ES-I3 (cell line): ENCODE data around the gene SNRPE.

Experiments used
- H3K36me3 ChIP-seq: 2 replicates; pipeline ENCODE4 v1.6.1; 2013; ENCODE audit warnings: mild to moderate bottlenecking, low read length, control low read depth, moderate library complexity; ENCODE audit not compliant: insufficient read depth
- H3K4me1 ChIP-seq: 2 replicates; pipeline ENCODE4 v1.6.1; 2013; ENCODE audit warnings: mild to moderate bottlenecking, control low read depth, low read length; ENCODE audit not compliant: insufficient read depth
- H3K9ac ChIP-seq: 2 replicates; pipeline ENCODE4 v1.6.1; 2013; ENCODE audit warnings: low read depth, mild to moderate bottlenecking, low read length, moderate library complexity
- H3K9me3 ChIP-seq: 2 replicates; pipeline ENCODE4 v1.6.1; 2013; ENCODE audit warnings: mild to moderate bottlenecking, low read length, moderate library complexity; ENCODE audit not compliant: control insufficient read depth, insufficient read depth

The SNRPE gene

GRCh38 chr1:203858055-203858454 is 3.3 kb upstream of the SNRPE start:
- no peaks in the 10 kb centered on the region for H3K36me3 ChIP-seq
- peaks cover 3% of the 10 kb centered on the region; the same call in 1 of the 2 replicates for H3K4me1 ChIP-seq
- no peak overlapping the region for H3K9ac ChIP-seq
- no peaks in the 10 kb centered on the region for H3K9me3 ChIP-seq

- 0 out of 2 replicates have a peak, but pooled peaks cover 5% of the 10 kb centered on the region for H3K36me3 ChIP-seq
- peaks cover 3% of the 10 kb centered on the region; the same call in 1 of the 2 replicates for H3K4me1 ChIP-seq
- no peak overlapping the region for H3K9ac ChIP-seq
- H3K9me3 ChIP-seq = no peaks in the 10 kb centered on the region
Measured at GRCh38 chr1:203858975-203859374, 2.4 kb upstream of the SNRPE start.

GRCh38 chr1:203860396-203861025 is 888 bp upstream of the SNRPE start:
- Histone ChIP-seq H3K4me1 (peaks cover 3% of the 10 kb centered on the region; the same call in 1 of the 2 replicates), H3K9me3 (no peaks in the 10 kb centered on the region), H3K36me3 (peaks cover 16% of the 10 kb centered on the region), H3K9ac (peak overlapping the region; percentile 19; the same call in 1 of the 2 replicates)

- peaks cover 4% of the 10 kb centered on the region; the same call in 1 of the 2 replicates for H3K4me1 ChIP-seq
- no peaks in the 10 kb centered on the region for H3K9me3 ChIP-seq
- H3K9ac ChIP-seq = no peak overlapping the region
- peaks cover 52% of the 10 kb centered on the region for H3K36me3 ChIP-seq
Measured at GRCh38 chr1:203867802-203868201, 6.4 kb downstream of the SNRPE start.

GRCh38 chr1:203870245-203870644 is 8.8 kb downstream of the SNRPE start:
- no peak overlapping the region for H3K9ac ChIP-seq
- no peaks in the 10 kb centered on the region for H3K9me3 ChIP-seq
- H3K4me1 ChIP-seq = peaks cover 4% of the 10 kb centered on the region; the same call in 1 of the 2 replicates
- H3K36me3 ChIP-seq = peaks cover 42% of the 10 kb centered on the region

- Histone ChIP-seq H3K9me3 (no peaks in the 10 kb centered on the region), H3K4me1 (peaks cover 4% of the 10 kb centered on the region; the same call in 1 of the 2 replicates), H3K36me3 (peaks cover 32% of the 10 kb centered on the region), H3K9ac (no peak overlapping the region)
Measured at GRCh38 chr1:203871114-203871880, 9.9 kb downstream of the SNRPE start.

DNA sequence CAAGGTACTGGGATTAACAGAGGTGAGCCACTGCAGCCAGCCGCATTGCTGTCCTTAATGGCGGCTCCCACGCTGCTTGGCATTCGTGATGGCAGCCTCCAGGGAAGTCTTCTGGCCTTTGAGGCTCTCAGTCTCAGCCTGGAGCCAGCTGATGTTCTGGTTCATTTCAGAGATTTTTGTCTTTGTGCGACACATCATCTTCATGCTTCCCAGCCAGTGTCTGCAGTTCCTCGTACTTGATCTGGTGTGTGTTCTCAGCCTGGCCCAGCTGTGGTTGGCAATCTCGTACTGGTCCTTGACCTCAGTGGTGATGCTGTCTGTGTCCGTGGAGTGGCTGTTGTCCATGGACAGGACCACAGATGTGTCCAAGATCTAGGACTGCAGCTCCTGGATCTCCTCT is 11.7 kb downstream of the SNRPE start:
- no peak overlapping the region for H3K9ac ChIP-seq
- no peaks in the 10 kb centered on the region for H3K9me3 ChIP-seq
- peaks cover 21% of the 10 kb centered on the region for H3K36me3 ChIP-seq
- peaks cover 4% of the 10 kb centered on the region; the same call in 1 of the 2 replicates for H3K4me1 ChIP-seq

DNA sequence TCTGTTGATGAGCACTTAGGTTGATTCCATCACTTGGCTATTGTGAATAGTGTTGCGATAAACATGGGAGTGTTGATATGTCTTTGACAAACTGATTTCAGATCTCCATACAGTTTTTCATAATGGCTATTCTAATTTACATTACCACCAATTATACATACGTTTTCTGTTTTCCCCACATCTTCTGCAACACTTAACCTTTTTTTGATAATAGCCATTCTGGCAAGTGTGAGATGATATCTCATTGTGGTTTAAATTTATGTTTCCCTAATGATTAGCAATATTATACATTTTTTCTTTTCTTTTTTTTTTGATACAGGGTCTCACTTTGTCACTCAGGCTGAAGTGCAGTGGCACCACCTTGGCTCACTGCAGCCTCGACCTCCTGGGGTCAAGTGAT is 17.0 kb downstream of the SNRPE start:
- no peak overlapping the region for H3K9ac ChIP-seq
- H3K36me3 ChIP-seq = peaks cover under 1% of the 10 kb centered on the region; the same call in 1 of the 2 replicates
- H3K9me3 ChIP-seq = no peaks in the 10 kb centered on the region
- no peaks in the 10 kb centered on the region for H3K4me1 ChIP-seq

GRCh38 chr1:203880606-203881005 is 19.2 kb downstream of the SNRPE start:
- H3K36me3 ChIP-seq = no peaks in the 10 kb centered on the region; the same call in 1 of the 2 replicates
- no peaks in the 10 kb centered on the region for H3K9me3 ChIP-seq
- H3K9ac ChIP-seq = no peak overlapping the region
- H3K4me1 ChIP-seq = no peaks in the 10 kb centered on the region

- no peaks in the 10 kb centered on the region for H3K36me3 ChIP-seq
- peaks cover 9% of the 10 kb centered on the region; the same call in 1 of the 2 replicates for H3K9me3 ChIP-seq
- H3K4me1 ChIP-seq = no peaks in the 10 kb centered on the region
- no peak overlapping the region for H3K9ac ChIP-seq
Measured at GRCh38 chr1:203888807-203889251, 27.4 kb downstream of the SNRPE start.

GRCh38 chr1:203891950-203892349 is 30.6 kb downstream of the SNRPE start:
- Histone ChIP-seq H3K4me1 (no peaks in the 10 kb centered on the region), H3K36me3 (no peaks in the 10 kb centered on the region), H3K9me3 (peaks cover 13% of the 10 kb centered on the region; the same call in 1 of the 2 replicates), H3K9ac (no peak overlapping the region)

DNA sequence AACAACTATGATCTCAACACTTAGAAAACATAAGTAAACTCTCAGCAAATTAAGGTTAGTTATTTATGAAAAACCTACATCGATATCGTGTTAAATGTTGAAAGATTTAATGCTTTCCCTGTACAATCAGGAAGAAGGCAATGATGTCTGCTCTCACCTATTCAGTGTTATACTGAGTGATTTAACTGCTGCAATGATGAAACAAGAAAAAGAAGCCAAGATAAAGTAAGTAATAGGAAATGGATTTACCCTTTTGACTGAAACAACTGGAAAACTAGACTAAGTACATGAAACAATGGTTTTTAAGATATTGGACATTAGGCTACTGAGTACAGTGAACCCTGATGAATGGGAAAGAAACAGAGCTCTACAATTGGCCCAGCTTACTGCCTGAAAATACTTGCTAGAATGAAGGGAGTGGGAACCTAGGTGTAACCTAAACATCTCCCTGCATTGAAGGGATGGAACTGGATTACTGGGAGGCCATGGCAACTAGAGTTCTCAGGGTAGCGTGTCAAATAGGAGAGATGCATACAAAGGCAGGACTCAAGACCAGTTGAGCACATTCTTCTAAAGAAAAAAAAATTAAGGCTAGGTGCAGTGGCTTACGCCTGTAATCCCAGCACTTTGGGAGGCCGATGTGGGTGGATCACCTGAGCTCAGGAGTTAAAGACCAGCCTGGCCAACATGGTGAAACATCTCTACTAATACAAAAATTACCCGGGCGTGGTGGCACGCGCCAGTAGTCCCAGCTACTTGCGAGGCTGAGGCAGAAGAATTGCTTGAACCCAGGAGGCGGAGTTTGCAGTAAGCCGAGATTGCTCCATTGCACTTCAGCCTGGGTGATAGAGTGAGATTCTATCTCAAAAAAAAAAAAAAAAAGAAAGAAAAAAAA is 37.3 kb downstream of the SNRPE start:
- Histone ChIP-seq H3K36me3 (no peaks in the 10 kb centered on the region), H3K9ac (no peak overlapping the region), H3K4me1 (no peaks in the 10 kb centered on the region), H3K9me3 (peaks cover 5% of the 10 kb centered on the region; the same call in 1 of the 2 replicates)

DNA sequence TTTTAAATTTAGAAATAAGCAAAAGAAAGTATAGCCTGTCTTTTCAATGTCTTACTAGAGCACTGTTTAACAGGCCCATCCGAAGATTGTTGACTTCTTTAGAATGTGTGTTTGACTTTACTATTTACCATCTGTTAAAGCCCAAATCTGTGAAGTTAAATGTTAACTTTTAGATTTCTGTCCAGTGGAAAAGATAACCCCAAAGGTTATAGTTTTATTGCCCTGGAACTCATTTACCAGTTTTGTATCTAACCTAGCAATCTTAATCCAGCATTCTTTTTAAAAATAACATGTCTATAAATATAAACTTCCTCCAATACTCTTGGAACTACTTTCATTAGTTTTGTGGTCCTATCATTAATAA is 37.9 kb downstream of the SNRPE start:
- H3K36me3 ChIP-seq = no peaks in the 10 kb centered on the region
- H3K9me3 ChIP-seq = 0 out of 2 replicates have a peak, but pooled peaks cover 2% of the 10 kb centered on the region
- H3K4me1 ChIP-seq = no peaks in the 10 kb centered on the region
- no peak overlapping the region for H3K9ac ChIP-seq
